ENCODE measurements around the gene HPS1.

DNA sequence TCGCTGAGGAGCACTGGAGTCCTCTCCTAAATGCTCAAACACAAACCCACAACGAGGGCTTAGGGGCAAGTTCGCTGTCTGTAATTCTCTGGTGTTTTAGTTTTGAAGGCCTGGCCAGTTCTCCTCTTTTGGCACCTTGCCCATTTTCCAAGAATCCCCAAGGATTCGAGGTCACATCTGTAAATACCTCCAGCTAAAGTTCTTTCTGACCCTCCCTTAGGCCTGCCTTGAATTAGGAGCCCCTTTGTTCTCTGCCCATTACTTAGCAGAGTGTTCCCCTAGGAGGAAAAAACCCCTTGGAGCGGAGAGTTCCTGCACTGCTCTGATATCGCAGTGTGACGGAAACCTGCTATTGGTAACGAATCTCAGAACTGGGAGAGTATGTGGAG is 31.0 kb downstream of the HPS1 start:
- TF ChIP-seq POLR2A (IDR thresholded peaks at IDR 0.05) (no peak), CTCF (IDR thresholded peaks at IDR 0.05) (no peak)
